DND-41 (cell line): ENCODE measurements around the gene IGFLR1.

ENCODE experiments used
- EZH2 ChIP-seq: IDR thresholded peaks from 3 replicates; pipeline ENCODE4 v1.6.1; 2012; ENCODE audit warnings: borderline replicate concordance, low read depth, mild to moderate bottlenecking, moderate library complexity, low read length, inconsistent platforms; ENCODE audit not compliant: severe bottlenecking
- TF ChIP-seq, protein P1 (sequence below): IDR thresholded peaks from 2 replicates; pipeline ENCODE4 v1.5.1; 2012; ENCODE audit warnings: borderline replicate concordance, low read length, moderate library complexity, mild to moderate bottlenecking; ENCODE audit not compliant: poor library complexity, severe bottlenecking; ENCODE audit errors: extremely low read depth

GRCh38 chr19:35731353-35731752, 10.9 kb downstream of the IGFLR1 start:
- TF ChIP-seq, protein P1, sequence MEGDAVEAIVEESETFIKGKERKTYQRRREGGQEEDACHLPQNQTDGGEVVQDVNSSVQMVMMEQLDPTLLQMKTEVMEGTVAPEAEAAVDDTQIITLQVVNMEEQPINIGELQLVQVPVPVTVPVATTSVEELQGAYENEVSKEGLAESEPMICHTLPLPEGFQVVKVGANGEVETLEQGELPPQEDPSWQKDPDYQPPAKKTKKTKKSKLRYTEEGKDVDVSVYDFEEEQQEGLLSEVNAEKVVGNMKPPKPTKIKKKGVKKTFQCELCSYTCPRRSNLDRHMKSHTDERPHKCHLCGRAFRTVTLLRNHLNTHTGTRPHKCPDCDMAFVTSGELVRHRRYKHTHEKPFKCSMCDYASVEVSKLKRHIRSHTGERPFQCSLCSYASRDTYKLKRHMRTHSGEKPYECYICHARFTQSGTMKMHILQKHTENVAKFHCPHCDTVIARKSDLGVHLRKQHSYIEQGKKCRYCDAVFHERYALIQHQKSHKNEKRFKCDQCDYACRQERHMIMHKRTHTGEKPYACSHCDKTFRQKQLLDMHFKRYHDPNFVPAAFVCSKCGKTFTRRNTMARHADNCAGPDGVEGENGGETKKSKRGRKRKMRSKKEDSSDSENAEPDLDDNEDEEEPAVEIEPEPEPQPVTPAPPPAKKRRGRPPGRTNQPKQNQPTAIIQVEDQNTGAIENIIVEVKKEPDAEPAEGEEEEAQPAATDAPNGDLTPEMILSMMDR, result no peak
- no peak for TF ChIP-seq EZH2
